H1 (cell line): ENCODE data around the gene SAFB. TPM values are rescaled to one million over a fixed set of nuclear protein-coding genes. Genes with fewer than 3 reads are reported as not detected.

Experiments used
- KDM1A ChIP-seq: fragments of 200-600, 300-600 bp; sonication (generic); IDR thresholded peaks from 2 replicates; pipeline ENCODE4 v1.7.1; 2016; ENCODE audit warnings: mild to moderate bottlenecking, low read length, borderline replicate concordance
- KDM5A ChIP-seq: fragments of 200-600 bp; IDR thresholded peaks from 2 replicates; pipeline ENCODE4 v1.7.1; 2012; ENCODE audit warnings: mild to moderate bottlenecking, low read length, inconsistent platforms, mixed read lengths
- polyA plus RNA-seq, 7 experiments: library from polyadenylated mRNA; depleted of rRNA in 3 of 7; stranded (reverse) in 5 of 7; unstranded in 2 of 7; fragments of >200 nt in 5 of 7; fragments of 200-250 nt in 2 of 7; gene quantifications; 1 replicate in 5 of 7; 2 replicates in 1 of 7; 4 replicates in 1 of 7; pipeline versions ENCODE4 v1.2.1 to v1.2.3, GENCODE V29; 2011 to 2013; ENCODE audit warnings: missing spikeins in 2 of 7, mixed read lengths in 2 of 7
- total RNA-seq: library from RNA; stranded (reverse); fragmentation: NEBNext Ultra II Directional; extraction: Animal tissue kit (Norgen Biotek cat#: 25700); gene quantifications from 2 replicates; pipeline ENCODE4 v1.2.1, GENCODE V29; 2021

Gene SAFB
- total and polyA plus RNA-seq, 2 of the 8 experiments (the other 6 are each of a cell fraction or from before 2014, with no cell fraction given) = 27.0 to 110 TPM

- TF ChIP-seq KDM1A (no peak), KDM5A (no peak)
Measured at GRCh38 chr19:5644037-5644436, 21.2 kb downstream of the SAFB start (continued).
